ENCODE measurements around the gene TTLL3.
"Not testable (repeated sequence)": the region's sequence is repeated elsewhere in the genome, so short reads cannot be mapped to it uniquely, and the experiment has no call there.

- not testable (repeated sequence) for TF ChIP-seq CTCF, POLR2A (IDR thresholded peaks at IDR 0.05)
Observed at GRCh38 chr3:9865125-9865637, 55.1 kb downstream of the TTLL3 start.
